ENCODE data around the gene SEC61G. TPM values are rescaled to one million over a fixed set of nuclear protein-coding genes. Genes with fewer than 3 reads are reported as not detected.

Gene SEC61G
- total RNA-seq, 2 experiments from 2014 or later, result 88.7 to 146 TPM

DNA sequence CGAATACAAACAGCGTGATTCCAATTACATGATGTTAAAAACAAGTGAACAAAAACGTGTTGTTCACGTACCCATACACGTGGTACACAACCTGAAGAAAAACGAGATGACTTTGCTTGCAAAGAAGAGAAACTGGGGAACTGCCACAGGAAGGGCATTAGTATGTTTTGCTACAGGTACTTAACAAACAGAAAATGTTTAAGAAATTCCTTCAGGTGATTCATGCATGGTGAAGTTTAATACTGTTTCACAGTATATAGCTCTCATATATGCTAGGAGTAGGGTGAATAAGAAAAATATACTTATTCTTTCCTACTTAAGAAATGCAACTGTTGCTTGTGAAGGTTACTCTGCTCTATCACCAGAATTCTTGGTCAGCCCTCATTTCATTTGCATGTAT lies 9.8 kb downstream of the SEC61G start:
- CTCF ChIA-PET (ENCODE audit: unreplicated experiment), result no interaction called here
- Histone ChIP-seq H3K9me3 (ENCODE audit: low read length) (no peaks in the 10 kb centered on the region), H3K36me3 (ENCODE audit: insufficient read depth, low read length) (peaks cover 64% of the 10 kb centered on the region), H3K27ac (ENCODE audit: low read depth, low read length, poor library complexity, severe bottlenecking) (no peak overlapping the region), H3K4me1 (ENCODE audit: insufficient read depth, low read length, poor library complexity, severe bottlenecking) (no peaks in the 10 kb centered on the region), H2AFZ (ENCODE audit: low read length) (no peak overlapping the region), H3K79me2 (ENCODE audit: insufficient read depth, low read depth, low read length) (peaks cover 11% of the 10 kb centered on the region; the same call in 1 of the 2 replicates), H3K4me3 (ENCODE audit: low read depth, low read length, poor library complexity, severe bottlenecking) (no peak overlapping the region), H3K4me2 (ENCODE audit: low read length) (no peak overlapping the region), H3K9me2 (ENCODE audit: insufficient read depth, low read length) (no peaks in the 10 kb centered on the region), H4K20me1 (ENCODE audit: insufficient read depth, low read length) (no peaks in the 10 kb centered on the region)
- BruUV-seq (replicated peaks), result no TSS peak
- POLR2A ChIA-PET, result interaction anchor here (2.5 kb wide), 1 partner anchor 10 kb away, joined by 22 read pairs; the partner anchor contains the start of gene SEC61G
- TF ChIP-seq CTCF (conservative IDR thresholded peaks at IDR 0.05; ENCODE audit: low read length), result no peak
- TF ChIP-seq EZH2phosphoT487 (IDR thresholded peaks at IDR 0.05; ENCODE audit: borderline replicate concordance, low read depth, low read length), result no peak
- no peak for DNase-seq (ENCODE audit: low spot score)
- intact Hi-C loops (cut with micrococcal nuclease; ENCODE audit: unreplicated experiment), result no loop called here

- H3K4me3 ChIP-seq (ENCODE audit: low read depth, low read length, poor library complexity, severe bottlenecking), result no peak overlapping the region
- no peak overlapping the region for H3K27ac ChIP-seq (ENCODE audit: low read depth, low read length, poor library complexity, severe bottlenecking)
- no TSS peak for BruUV-seq (replicated peaks)
- no peaks in the 10 kb centered on the region for H4K20me1 ChIP-seq (ENCODE audit: insufficient read depth, low read length)
- H3K9me2 ChIP-seq (ENCODE audit: insufficient read depth, low read length), result no peaks in the 10 kb centered on the region
- H2AFZ ChIP-seq (ENCODE audit: low read length), result no peak overlapping the region
- no peaks in the 10 kb centered on the region for H3K79me2 ChIP-seq (ENCODE audit: insufficient read depth, low read depth, low read length)
- POLR2A ChIA-PET, result interaction anchor here (2.5 kb wide), 1 partner anchor 11 kb away, joined by 10 read pairs; the partner anchor contains the start of gene SEC61G
- TF ChIP-seq EZH2phosphoT487 (IDR thresholded peaks at IDR 0.05; ENCODE audit: borderline replicate concordance, low read depth, low read length) (no peak), CTCF (conservative IDR thresholded peaks at IDR 0.05; ENCODE audit: low read length) (no peak)
- intact Hi-C loops (cut with micrococcal nuclease; ENCODE audit: unreplicated experiment), result no loop called here
- no peak for DNase-seq (ENCODE audit: low spot score)
- peaks cover 44% of the 10 kb centered on the region for H3K36me3 ChIP-seq (ENCODE audit: insufficient read depth, low read length)
- no peaks in the 10 kb centered on the region for H3K9me3 ChIP-seq (ENCODE audit: low read length)
- CTCF ChIA-PET (ENCODE audit: unreplicated experiment), result no interaction called here
- H3K4me1 ChIP-seq (ENCODE audit: insufficient read depth, low read length, poor library complexity, severe bottlenecking), result no peaks in the 10 kb centered on the region
- H3K4me2 ChIP-seq (ENCODE audit: low read length), result no peak overlapping the region
Observed at GRCh38 chr7:54747234-54747633, 11.8 kb downstream of the SEC61G start.

DNA sequence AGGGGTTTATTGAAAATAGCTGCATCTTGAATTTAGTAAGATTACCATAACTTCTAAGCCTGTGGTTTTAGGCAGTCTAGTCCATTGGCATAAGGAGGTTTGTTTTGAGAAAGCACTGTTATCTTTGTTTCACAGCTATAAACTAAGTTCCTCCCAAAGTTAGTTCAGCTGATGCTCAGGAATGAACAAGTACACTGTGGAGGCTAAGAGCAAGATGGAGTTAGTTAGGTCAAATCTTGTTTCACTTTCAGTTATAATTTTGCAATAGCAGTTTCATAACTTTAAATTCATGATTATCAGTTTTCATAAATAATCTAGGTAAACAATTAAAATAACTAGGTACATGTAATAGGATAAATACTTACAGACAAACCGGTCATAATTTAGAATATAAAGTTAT lies 15.4 kb downstream of the SEC61G start:
- BruUV-seq (replicated peaks), result no TSS peak
- intact Hi-C loops (cut with micrococcal nuclease; ENCODE audit: unreplicated experiment), result no loop called here
- no peaks in the 10 kb centered on the region for H3K9me3 ChIP-seq (ENCODE audit: low read length)
- TF ChIP-seq CTCF (conservative IDR thresholded peaks at IDR 0.05; ENCODE audit: low read length), result no peak
- TF ChIP-seq EZH2phosphoT487 (IDR thresholded peaks at IDR 0.05; ENCODE audit: borderline replicate concordance, low read depth, low read length), result no peak
- H3K9me2 ChIP-seq (ENCODE audit: insufficient read depth, low read length), result no peaks in the 10 kb centered on the region
- no peak for DNase-seq (ENCODE audit: low spot score)
- H3K36me3 ChIP-seq (ENCODE audit: insufficient read depth, low read length), result peaks cover 7% of the 10 kb centered on the region
- H3K79me2 ChIP-seq (ENCODE audit: insufficient read depth, low read depth, low read length), result no peaks in the 10 kb centered on the region
- H3K4me1 ChIP-seq (ENCODE audit: insufficient read depth, low read length, poor library complexity, severe bottlenecking), result no peaks in the 10 kb centered on the region
- no peak overlapping the region for H3K4me2 ChIP-seq (ENCODE audit: low read length)
- H3K4me3 ChIP-seq (ENCODE audit: low read depth, low read length, poor library complexity, severe bottlenecking), result no peak overlapping the region
- ChIA-PET CTCF (ENCODE audit: unreplicated experiment) (no interaction called here), POLR2A (interaction anchor here (1.3 to 1.6 kb wide), 2 partner anchors 13 to 15 kb away, joined by 5 to 6 read pairs; partner anchors contain the start of gene SEC61G)
- H3K27ac ChIP-seq (ENCODE audit: low read depth, low read length, poor library complexity, severe bottlenecking), result no peak overlapping the region
- no peak overlapping the region for H2AFZ ChIP-seq (ENCODE audit: low read length)
- H4K20me1 ChIP-seq (ENCODE audit: insufficient read depth, low read length), result no peaks in the 10 kb centered on the region
